Heart left ventricle (tissue), 13 donors: ENCODE results near the gene SF3A2.

ENCODE experiments used
- CTCF ChIP-seq, 12 donors: fragments of 200-600 bp; sonication (generic) in 4 of 12; IDR thresholded peaks; one replicate each; pipeline versions ENCODE4 v1.5.0 to v1.8.0; 2018 to 2022; ENCODE audit warnings: antibody characterized with exemption in 12 of 12, mild to moderate bottlenecking in 5 of 12
- POLR2A ChIP-seq, 2 donors: fragments of 450-650 bp; IDR thresholded peaks; one replicate each; pipeline ENCODE4 v1.6.1; 2017; ENCODE audit warnings: antibody characterized with exemption in 2 of 2, mild to moderate bottlenecking in 2 of 2, moderate library complexity in 2 of 2
- donor health status: ischemic (EF 13 %, LVEDD 7.1; RV severe dilation, severe dysfunction).
- donor health status: DM: no; HTN: yes; CAD: no.
- donor health status: DM: no; HTN: no; CAD: no.
- donor health status: ischemic (EF 25% LVEDD 6.9; RV normal size, moderate dysfunction).
- donor health status: ischemic (EF 25% LVEDD 5.7; RV mildly dilated, moderate dysfunction).
- donor health status: ischemic (EF 35%, LVEDD 5.7; RV mildly dilated, moderate dysfunction).
- donor health status: nonischemic (EF 11% LVEDD 7.7; RV severe dilation, severe dysfunction).
- donor health status: DM: yes; HTN: yes; CAD: no.
- donor health status: PGD.
- donor health status: ischemic (EF 29% LVEDD 5.4; RV normal size, mild dysfunction).
- donor health status: nonischemic (EF 23%, LVEDD 6.1; RV moderate dilation, normal function).

- TF ChIP-seq POLR2A (IDR thresholded peaks at IDR 0.05) (no peak), CTCF (IDR thresholded peaks at IDR 0.05) (no peak)
Measured at GRCh38 chr19:2251106-2252054, 14.8 kb downstream of the SF3A2 start.
